Activated naive CD8-positive, alpha-beta T cell (primary cell): ENCODE results near the gene PBX2.

Experiments used
- H3K27ac Mint-ChIP-seq: one replicate; pipeline ENCODE4 v1.8.0; 2021; ENCODE audit warnings: mixed read lengths
- H3K27me3 Mint-ChIP-seq: one replicate; pipeline ENCODE4 v1.8.0; 2021; ENCODE audit warnings: mixed read lengths
- H3K36me3 Mint-ChIP-seq: one replicate; pipeline ENCODE4 v1.8.0; 2021; ENCODE audit warnings: mixed read lengths
- H3K4me1 Mint-ChIP-seq: one replicate; pipeline ENCODE4 v1.8.0; 2021; ENCODE audit warnings: low read depth, mixed read lengths
- H3K4me3 Mint-ChIP-seq: one replicate; pipeline ENCODE4 v1.8.0; 2021; ENCODE audit warnings: mild to moderate bottlenecking, mixed read lengths
- H3K9me3 Mint-ChIP-seq: one replicate; pipeline ENCODE4 v1.8.0; 2021; ENCODE audit warnings: low read depth, mixed read lengths

The PBX2 gene

GRCh38 chr6:32190054-32190851, at the start of gene PBX2:
Gene PBX2, minus strand, starts transcription at chr6:32190202. Its CDS starts 287 bp downstream, at chr6:32189915.
- Mint-ChIP-seq H3K4me1 (peaks cover 75% of the 10 kb centered on the region), H3K36me3 (peaks cover 11% of the 10 kb centered on the region), H3K4me3 (peak within 1 kb of the TSS; percentile 95), H3K9me3 (no peaks in the 10 kb centered on the region), H3K27me3 (no peaks in the 10 kb centered on the region), H3K27ac (peak within 1 kb of the TSS; percentile 97)

- no peak overlapping the region for H3K27ac Mint-ChIP-seq
- H3K9me3 Mint-ChIP-seq, result no peaks in the 10 kb centered on the region
- no peaks in the 10 kb centered on the region for H3K27me3 Mint-ChIP-seq
- H3K36me3 Mint-ChIP-seq, result no peaks in the 10 kb centered on the region
- peaks cover 2% of the 10 kb centered on the region for H3K4me1 Mint-ChIP-seq
- no peak overlapping the region for H3K4me3 Mint-ChIP-seq
Measured at GRCh38 chr6:32239462-32239861, 49.5 kb upstream of the PBX2 start.

GRCh38 chr6:32234934-32235333, 44.9 kb upstream of the PBX2 start:
- H3K4me3 Mint-ChIP-seq, result no peak overlapping the region
- no peak overlapping the region for H3K27ac Mint-ChIP-seq
- H3K27me3 Mint-ChIP-seq, result no peaks in the 10 kb centered on the region
- H3K9me3 Mint-ChIP-seq, result no peaks in the 10 kb centered on the region
- no peaks in the 10 kb centered on the region for H3K36me3 Mint-ChIP-seq
- H3K4me1 Mint-ChIP-seq, result no peaks in the 10 kb centered on the region

GRCh38 chr6:32226434-32226833, 36.4 kb upstream of the PBX2 start:
- Mint-ChIP-seq H3K36me3 (no peaks in the 10 kb centered on the region), H3K4me3 (no peak overlapping the region), H3K9me3 (no peaks in the 10 kb centered on the region), H3K27ac (no peak overlapping the region), H3K27me3 (no peaks in the 10 kb centered on the region), H3K4me1 (peaks cover 15% of the 10 kb centered on the region)

GRCh38 chr6:32224696-32225095, 34.7 kb upstream of the PBX2 start:
- Mint-ChIP-seq H3K4me1 (peaks cover 15% of the 10 kb centered on the region), H3K27ac (no peak overlapping the region), H3K4me3 (no peak overlapping the region), H3K36me3 (no peaks in the 10 kb centered on the region), H3K27me3 (no peaks in the 10 kb centered on the region), H3K9me3 (no peaks in the 10 kb centered on the region)

- Mint-ChIP-seq H3K4me1 (peaks cover 13% of the 10 kb centered on the region), H3K36me3 (no peaks in the 10 kb centered on the region), H3K4me3 (no peak within 1 kb of the TSS), H3K27ac (no peak within 1 kb of the TSS), H3K27me3 (no peaks in the 10 kb centered on the region), H3K9me3 (no peaks in the 10 kb centered on the region)
Measured at GRCh38 chr6:32223258-32224235, 33.5 kb upstream of the PBX2 start, which contains the start of gene NOTCH4. Gene NOTCH4, minus strand, starts transcription at chr6:32224067. Its CDS starts 139 bp downstream, at chr6:32223928.

- H3K4me3 Mint-ChIP-seq, result no peak overlapping the region
- peaks cover 13% of the 10 kb centered on the region for H3K4me1 Mint-ChIP-seq
- peaks cover 1% of the 10 kb centered on the region for H3K27me3 Mint-ChIP-seq
- no peak overlapping the region for H3K27ac Mint-ChIP-seq
- H3K36me3 Mint-ChIP-seq, result peaks cover under 1% of the 10 kb centered on the region
- H3K9me3 Mint-ChIP-seq, result no peaks in the 10 kb centered on the region
Measured at GRCh38 chr6:32222333-32223230, 32.6 kb upstream of the PBX2 start.

- peaks cover 2% of the 10 kb centered on the region for H3K27me3 Mint-ChIP-seq
- H3K27ac Mint-ChIP-seq, result no peak overlapping the region
- peaks cover 13% of the 10 kb centered on the region for H3K4me1 Mint-ChIP-seq
- no peak overlapping the region for H3K4me3 Mint-ChIP-seq
- no peaks in the 10 kb centered on the region for H3K9me3 Mint-ChIP-seq
- peaks cover 2% of the 10 kb centered on the region for H3K36me3 Mint-ChIP-seq
Measured at GRCh38 chr6:32220021-32220420, 30.0 kb upstream of the PBX2 start.

- Mint-ChIP-seq H3K9me3 (no peaks in the 10 kb centered on the region), H3K36me3 (peaks cover 2% of the 10 kb centered on the region), H3K27me3 (peaks cover 2% of the 10 kb centered on the region), H3K27ac (no peak overlapping the region), H3K4me3 (no peak overlapping the region), H3K4me1 (peaks cover 10% of the 10 kb centered on the region)
Measured at GRCh38 chr6:32218167-32218566, 28.2 kb upstream of the PBX2 start.

- no peaks in the 10 kb centered on the region for H3K9me3 Mint-ChIP-seq
- H3K4me3 Mint-ChIP-seq, result no peak overlapping the region
- peaks cover 2% of the 10 kb centered on the region for H3K27me3 Mint-ChIP-seq
- H3K27ac Mint-ChIP-seq, result no peak overlapping the region
- H3K4me1 Mint-ChIP-seq, result no peaks in the 10 kb centered on the region
- H3K36me3 Mint-ChIP-seq, result peaks cover 2% of the 10 kb centered on the region
Measured at GRCh38 chr6:32216998-32217397, 27.0 kb upstream of the PBX2 start.

- Mint-ChIP-seq H3K27ac (no peak overlapping the region), H3K36me3 (peaks cover 2% of the 10 kb centered on the region), H3K4me1 (no peaks in the 10 kb centered on the region), H3K9me3 (no peaks in the 10 kb centered on the region), H3K4me3 (no peak overlapping the region), H3K27me3 (peaks cover 2% of the 10 kb centered on the region)
Measured at GRCh38 chr6:32216285-32216684, 26.3 kb upstream of the PBX2 start.

- no peaks in the 10 kb centered on the region for H3K9me3 Mint-ChIP-seq
- H3K4me3 Mint-ChIP-seq, result no peak overlapping the region
- peaks cover 2% of the 10 kb centered on the region for H3K36me3 Mint-ChIP-seq
- no peaks in the 10 kb centered on the region for H3K4me1 Mint-ChIP-seq
- peaks cover 2% of the 10 kb centered on the region for H3K27me3 Mint-ChIP-seq
- H3K27ac Mint-ChIP-seq, result no peak overlapping the region
Measured at GRCh38 chr6:32215617-32216016, 25.6 kb upstream of the PBX2 start.

- Mint-ChIP-seq H3K4me1 (no peaks in the 10 kb centered on the region), H3K4me3 (no peak overlapping the region), H3K9me3 (no peaks in the 10 kb centered on the region), H3K27me3 (peaks cover 2% of the 10 kb centered on the region), H3K36me3 (peaks cover 2% of the 10 kb centered on the region), H3K27ac (no peak overlapping the region)
Measured at GRCh38 chr6:32214126-32214525, 24.1 kb upstream of the PBX2 start.

GRCh38 chr6:32213649-32214048, 23.6 kb upstream of the PBX2 start:
- no peaks in the 10 kb centered on the region for H3K4me1 Mint-ChIP-seq
- H3K4me3 Mint-ChIP-seq, result no peak overlapping the region
- no peaks in the 10 kb centered on the region for H3K9me3 Mint-ChIP-seq
- no peak overlapping the region for H3K27ac Mint-ChIP-seq
- peaks cover 2% of the 10 kb centered on the region for H3K27me3 Mint-ChIP-seq
- H3K36me3 Mint-ChIP-seq, result peaks cover 2% of the 10 kb centered on the region
